Measurements from ENCODE around the gene IGSF21.

DNA sequence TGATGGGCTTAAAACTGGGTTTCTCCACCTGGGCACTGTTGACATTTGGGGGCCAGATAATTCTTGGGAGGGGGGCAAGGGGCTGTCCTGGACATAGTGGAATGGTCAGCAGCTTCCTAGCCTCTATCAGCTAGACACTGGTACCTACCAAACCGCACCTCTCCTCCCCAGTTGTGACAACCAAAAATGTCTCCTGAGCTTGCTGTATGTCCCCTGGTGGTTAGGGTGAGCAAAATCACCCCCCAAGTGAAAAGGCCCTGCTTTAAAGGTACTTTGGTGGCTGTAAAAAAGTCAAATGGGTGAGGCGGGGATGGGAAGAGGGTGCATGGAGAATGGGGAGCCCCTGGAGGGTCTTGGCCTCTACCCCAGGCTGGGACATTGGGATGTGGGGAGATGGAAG is 182.0 kb downstream of the IGSF21 start:
- TF ChIP-seq, protein P1, sequence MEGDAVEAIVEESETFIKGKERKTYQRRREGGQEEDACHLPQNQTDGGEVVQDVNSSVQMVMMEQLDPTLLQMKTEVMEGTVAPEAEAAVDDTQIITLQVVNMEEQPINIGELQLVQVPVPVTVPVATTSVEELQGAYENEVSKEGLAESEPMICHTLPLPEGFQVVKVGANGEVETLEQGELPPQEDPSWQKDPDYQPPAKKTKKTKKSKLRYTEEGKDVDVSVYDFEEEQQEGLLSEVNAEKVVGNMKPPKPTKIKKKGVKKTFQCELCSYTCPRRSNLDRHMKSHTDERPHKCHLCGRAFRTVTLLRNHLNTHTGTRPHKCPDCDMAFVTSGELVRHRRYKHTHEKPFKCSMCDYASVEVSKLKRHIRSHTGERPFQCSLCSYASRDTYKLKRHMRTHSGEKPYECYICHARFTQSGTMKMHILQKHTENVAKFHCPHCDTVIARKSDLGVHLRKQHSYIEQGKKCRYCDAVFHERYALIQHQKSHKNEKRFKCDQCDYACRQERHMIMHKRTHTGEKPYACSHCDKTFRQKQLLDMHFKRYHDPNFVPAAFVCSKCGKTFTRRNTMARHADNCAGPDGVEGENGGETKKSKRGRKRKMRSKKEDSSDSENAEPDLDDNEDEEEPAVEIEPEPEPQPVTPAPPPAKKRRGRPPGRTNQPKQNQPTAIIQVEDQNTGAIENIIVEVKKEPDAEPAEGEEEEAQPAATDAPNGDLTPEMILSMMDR (IDR thresholded peaks at IDR 0.05; ENCODE audit: low read length), result no peak
- TF ChIP-seq EZH2 (IDR thresholded peaks at IDR 0.05; ENCODE audit: borderline replicate concordance, low read length), result no peak

Data from OCI-LY1 (cell line).